Measurements from ENCODE around the gene FIGNL2.
"Not testable (repeated sequence)": the region's sequence is repeated elsewhere in the genome, so short reads cannot be mapped to it uniquely, and the experiment has no call there.

The FIGNL2 gene

GRCh38 chr12:51809193-51809592, 39.3 kb downstream of the FIGNL2 start:
- DNase-seq (ENCODE audit: low read depth) = no peak
- TF ChIP-seq CTCF (IDR thresholded peaks at IDR 0.05; ENCODE audit: low read depth, low read length, missing control alignments) = no peak
- H3K4me3 ChIP-seq (ENCODE audit: low read depth, low read length) = no peak overlapping the region

GRCh38 chr12:51806896-51807295, 41.6 kb downstream of the FIGNL2 start:
- DNase-seq (ENCODE audit: low read depth) = no peak
- TF ChIP-seq CTCF (IDR thresholded peaks at IDR 0.05; ENCODE audit: low read depth, low read length, missing control alignments) = no peak
- no peak overlapping the region for H3K4me3 ChIP-seq (ENCODE audit: low read depth, low read length)

- no peak overlapping the region for H3K4me3 ChIP-seq (ENCODE audit: low read depth, low read length)
- no peak for DNase-seq (ENCODE audit: low read depth)
- TF ChIP-seq CTCF (IDR thresholded peaks at IDR 0.05; ENCODE audit: low read depth, low read length, missing control alignments) = no peak
Observed at GRCh38 chr12:51801027-51801426, 47.5 kb downstream of the FIGNL2 start.

- H3K4me3 ChIP-seq (ENCODE audit: low read depth, low read length) = no peak overlapping the region
- DNase-seq (ENCODE audit: low read depth) = no peak
- TF ChIP-seq CTCF (IDR thresholded peaks at IDR 0.05; ENCODE audit: low read depth, low read length, missing control alignments) = no peak
Observed at GRCh38 chr12:51798501-51798900, 50.0 kb downstream of the FIGNL2 start.

- not testable (repeated sequence) for DNase-seq (ENCODE audit: low read depth)
Observed at GRCh38 chr12:51798051-51798450, 50.5 kb downstream of the FIGNL2 start.

GRCh38 chr12:51797301-51797700, 51.2 kb downstream of the FIGNL2 start:
- H3K4me3 ChIP-seq (ENCODE audit: low read depth, low read length) = no peak overlapping the region
- TF ChIP-seq CTCF (IDR thresholded peaks at IDR 0.05; ENCODE audit: low read depth, low read length, missing control alignments) = no peak
- DNase-seq (ENCODE audit: low read depth) = no peak

More at GRCh38 chr12:51798051-51798450, 50.5 kb downstream of the FIGNL2 start:
- not testable (repeated sequence) for H3K4me3 ChIP-seq (ENCODE audit: low read depth, low read length)

GRCh38 chr12:51793201-51793600, 55.3 kb downstream of the FIGNL2 start:
- DNase-seq (ENCODE audit: low read depth) = no peak
- no peak for TF ChIP-seq CTCF (IDR thresholded peaks at IDR 0.05; ENCODE audit: low read depth, low read length, missing control alignments)
- no peak overlapping the region for H3K4me3 ChIP-seq (ENCODE audit: low read depth, low read length)

GRCh38 chr12:51792417-51792816, 56.1 kb downstream of the FIGNL2 start:
- no peak for TF ChIP-seq CTCF (IDR thresholded peaks at IDR 0.05; ENCODE audit: low read depth, low read length, missing control alignments)
- no peak overlapping the region for H3K4me3 ChIP-seq (ENCODE audit: low read depth, low read length)

More at GRCh38 chr12:51792417-51792816, 56.1 kb downstream of the FIGNL2 start:
- DNase-seq (ENCODE audit: low read depth) = no peak

Data from GM12864 (cell line).